GM12878 (cell line): ENCODE data around the gene HORMAD1.

ENCODE experiments used
- BCL3 ChIP-seq: IDR thresholded peaks from 2 replicates; pipeline ENCODE4 v1.6.1; 2011; ENCODE audit warnings: borderline replicate concordance, low read depth, mild to moderate bottlenecking, moderate library complexity, low read length; ENCODE audit not compliant: insufficient read depth, poor library complexity, severe bottlenecking
- CTCF ChIP-seq, 3 experiments: IDR thresholded peaks in 2 of 3; conservative IDR thresholded peaks in 1 of 3; 2 replicates each; pipeline ENCODE4 v1.5.1; 2011; ENCODE audit warnings: low read depth in 3 of 3, low read length in 3 of 3, mild to moderate bottlenecking in 3 of 3, control low read depth in 2 of 3, moderate library complexity in 2 of 3, inconsistent platforms in 1 of 3, mixed read lengths in 1 of 3; ENCODE audit not compliant: control insufficient read depth in 2 of 3, insufficient read depth in 1 of 3; ENCODE audit errors: extremely low read depth in 1 of 3
- NFXL1 ChIP-seq: fragments of 450-650 bp; IDR thresholded peaks from 2 replicates; pipeline ENCODE4 v1.6.1; 2017; ENCODE audit warnings: antibody characterized with exemption, mild to moderate bottlenecking, borderline replicate concordance
- POLR2A ChIP-seq: IDR thresholded peaks from 2 replicates; pipeline ENCODE4 v1.6.1; 2011; ENCODE audit warnings: low read depth, mild to moderate bottlenecking, low read length
- TARDBP ChIP-seq: IDR thresholded peaks from 2 replicates; pipeline ENCODE4 v1.6.1; 2016; ENCODE audit warnings: borderline replicate concordance
- TF ChIP-seq, protein P1 (sequence below): IDR thresholded peaks from 2 replicates; pipeline ENCODE4 v1.6.1; 2012; ENCODE audit warnings: low read length, inconsistent platforms

DNA sequence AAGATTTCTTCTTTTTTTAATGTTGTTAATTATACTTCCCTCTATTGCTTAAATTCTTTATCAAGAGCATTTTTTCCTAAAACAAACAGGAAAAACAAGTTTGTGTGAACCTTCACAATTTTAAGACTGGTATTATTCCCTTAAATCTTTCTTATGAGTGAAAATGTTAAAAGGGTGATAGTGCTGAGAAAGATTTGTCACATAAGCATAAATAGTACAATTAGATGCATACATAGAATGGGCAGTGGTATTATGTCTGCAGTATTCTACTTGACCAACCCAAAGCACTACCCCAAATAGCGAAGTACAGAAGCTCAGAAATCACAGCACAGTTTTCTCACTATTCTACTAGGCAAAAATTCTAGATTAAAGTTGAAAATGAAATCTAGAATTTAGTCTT lies 41.7 kb downstream of the HORMAD1 start:
- TF ChIP-seq POLR2A (no peak), BCL3 (no peak), CTCF (IDR thresholded peaks at IDR 0.05 in 2 of 3, conservative IDR thresholded peaks at IDR 0.05 in 1 of 3; ENCODE audit: control insufficient read depth in 2 of 3, extremely low read depth in 1 of 3, insufficient read depth in 1 of 3, low read depth in 3 of 3, low read length in 3 of 3) (no peak), TARDBP (no peak), NFXL1 (no peak)
- TF ChIP-seq, protein P1, sequence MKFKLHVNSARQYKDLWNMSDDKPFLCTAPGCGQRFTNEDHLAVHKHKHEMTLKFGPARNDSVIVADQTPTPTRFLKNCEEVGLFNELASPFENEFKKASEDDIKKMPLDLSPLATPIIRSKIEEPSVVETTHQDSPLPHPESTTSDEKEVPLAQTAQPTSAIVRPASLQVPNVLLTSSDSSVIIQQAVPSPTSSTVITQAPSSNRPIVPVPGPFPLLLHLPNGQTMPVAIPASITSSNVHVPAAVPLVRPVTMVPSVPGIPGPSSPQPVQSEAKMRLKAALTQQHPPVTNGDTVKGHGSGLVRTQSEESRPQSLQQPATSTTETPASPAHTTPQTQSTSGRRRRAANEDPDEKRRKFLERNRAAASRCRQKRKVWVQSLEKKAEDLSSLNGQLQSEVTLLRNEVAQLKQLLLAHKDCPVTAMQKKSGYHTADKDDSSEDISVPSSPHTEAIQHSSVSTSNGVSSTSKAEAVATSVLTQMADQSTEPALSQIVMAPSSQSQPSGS: no peak
